HCT116 (cell line): Measurements from ENCODE around the gene ZBTB42.

Source experiments
- CEBPB ChIP-seq: IDR thresholded peaks from 2 replicates; pipeline ENCODE4 v1.6.1; 2012; ENCODE audit warnings: low read depth
- CTCF ChIP-seq, 3 experiments: fragments of 200-600 bp in 1 of 3; sonication (generic) in 1 of 3; IDR thresholded peaks in 2 of 3; conservative IDR thresholded peaks in 1 of 3; 2 replicates each; pipeline ENCODE4 v1.5.1; 2012 to 2017; ENCODE audit warnings: low read depth in 2 of 3, low read length in 2 of 3, antibody characterized with exemption in 1 of 3, borderline replicate concordance in 1 of 3, control low read depth in 1 of 3, mild to moderate bottlenecking in 1 of 3, mixed read lengths in 1 of 3, mixed run types in 1 of 3, moderate library complexity in 1 of 3; ENCODE audit not compliant: insufficient read depth in 1 of 3
- EGR1 ChIP-seq: IDR thresholded peaks from 2 replicates; pipeline ENCODE4 v1.6.1; 2012; ENCODE audit warnings: low read depth
- EZH2 ChIP-seq: fragments of 200-600 bp; sonication (generic); IDR thresholded peaks from 2 replicates; pipeline ENCODE4 v1.6.1; 2017; ENCODE audit warnings: antibody characterized with exemption, mixed run types
- MAX ChIP-seq: IDR thresholded peaks from 2 replicates; pipeline ENCODE4 v1.6.1; 2012
- POLR2A ChIP-seq: IDR thresholded peaks from 2 replicates; pipeline ENCODE4 v1.7.0; 2011; ENCODE audit warnings: borderline replicate concordance; ENCODE audit not compliant: insufficient read depth, insufficient read length; ENCODE audit errors: extremely low read depth
- POLR2AphosphoS5 ChIP-seq: IDR thresholded peaks from 2 replicates; pipeline ENCODE4 v1.6.1; 2011; ENCODE audit warnings: mild to moderate bottlenecking, low read depth, low read length, moderate library complexity
- RAD21 ChIP-seq: IDR thresholded peaks from 2 replicates; pipeline ENCODE4 v1.6.1; 2012; ENCODE audit warnings: low read depth, mild to moderate bottlenecking
- SP1 ChIP-seq: IDR thresholded peaks from 2 replicates; pipeline ENCODE4 v1.6.1; 2012; ENCODE audit warnings: low read depth
- TCF7L2 ChIP-seq: IDR thresholded peaks from 2 replicates; pipeline ENCODE4 v1.7.0; 2011; ENCODE audit warnings: borderline replicate concordance, inconsistent platforms; ENCODE audit not compliant: insufficient read depth, insufficient read length; ENCODE audit errors: extremely low read depth
- ZBTB33 ChIP-seq: IDR thresholded peaks from 2 replicates; pipeline ENCODE4 v1.6.1; 2011; ENCODE audit warnings: mild to moderate bottlenecking, low read length, moderate library complexity; ENCODE audit not compliant: insufficient replicate concordance; ENCODE audit errors: extremely low read depth
- TF ChIP-seq, protein P1 (sequence below): IDR thresholded peaks from 2 replicates; pipeline ENCODE4 v1.6.1; 2012; ENCODE audit warnings: low read depth

GRCh38 chr14:104754213-104754851 lies 46.6 kb upstream of the ZBTB42 start:
- TF ChIP-seq MAX (no peak), CTCF (IDR thresholded peaks at IDR 0.05 in 2 of 3, conservative IDR thresholded peaks at IDR 0.05 in 1 of 3; ENCODE audit: borderline replicate concordance in 1 of 3, insufficient read depth in 1 of 3, low read depth in 2 of 3, low read length in 2 of 3) (no peak), EGR1 (no peak), TCF7L2 (no peak), POLR2A (no peak), POLR2AphosphoS5 (no peak), ZBTB33 (no peak), SP1 (no peak), CEBPB (no peak), EZH2 (no peak), RAD21 (no peak)
- TF ChIP-seq, protein P1, sequence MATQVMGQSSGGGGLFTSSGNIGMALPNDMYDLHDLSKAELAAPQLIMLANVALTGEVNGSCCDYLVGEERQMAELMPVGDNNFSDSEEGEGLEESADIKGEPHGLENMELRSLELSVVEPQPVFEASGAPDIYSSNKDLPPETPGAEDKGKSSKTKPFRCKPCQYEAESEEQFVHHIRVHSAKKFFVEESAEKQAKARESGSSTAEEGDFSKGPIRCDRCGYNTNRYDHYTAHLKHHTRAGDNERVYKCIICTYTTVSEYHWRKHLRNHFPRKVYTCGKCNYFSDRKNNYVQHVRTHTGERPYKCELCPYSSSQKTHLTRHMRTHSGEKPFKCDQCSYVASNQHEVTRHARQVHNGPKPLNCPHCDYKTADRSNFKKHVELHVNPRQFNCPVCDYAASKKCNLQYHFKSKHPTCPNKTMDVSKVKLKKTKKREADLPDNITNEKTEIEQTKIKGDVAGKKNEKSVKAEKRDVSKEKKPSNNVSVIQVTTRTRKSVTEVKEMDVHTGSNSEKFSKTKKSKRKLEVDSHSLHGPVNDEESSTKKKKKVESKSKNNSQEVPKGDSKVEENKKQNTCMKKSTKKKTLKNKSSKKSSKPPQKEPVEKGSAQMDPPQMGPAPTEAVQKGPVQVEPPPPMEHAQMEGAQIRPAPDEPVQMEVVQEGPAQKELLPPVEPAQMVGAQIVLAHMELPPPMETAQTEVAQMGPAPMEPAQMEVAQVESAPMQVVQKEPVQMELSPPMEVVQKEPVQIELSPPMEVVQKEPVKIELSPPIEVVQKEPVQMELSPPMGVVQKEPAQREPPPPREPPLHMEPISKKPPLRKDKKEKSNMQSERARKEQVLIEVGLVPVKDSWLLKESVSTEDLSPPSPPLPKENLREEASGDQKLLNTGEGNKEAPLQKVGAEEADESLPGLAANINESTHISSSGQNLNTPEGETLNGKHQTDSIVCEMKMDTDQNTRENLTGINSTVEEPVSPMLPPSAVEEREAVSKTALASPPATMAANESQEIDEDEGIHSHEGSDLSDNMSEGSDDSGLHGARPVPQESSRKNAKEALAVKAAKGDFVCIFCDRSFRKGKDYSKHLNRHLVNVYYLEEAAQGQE = no peak
